PC-3 (cell line): ENCODE data around the gene SPTBN2. TPM values are rescaled to one million over a fixed set of nuclear protein-coding genes. Genes with fewer than 3 reads are reported as not detected.

ENCODE experiments used
- ATAC-seq: fragments of 200-7000 bp; cut with Tn5 transposase; 2 replicates; pipeline ENCODE4 v1.9.1; 2020; ENCODE audit warnings: mild to moderate bottlenecking, moderate library complexity
- BruUV-seq: library from RNA; stranded (reverse); fragments of 400-500 nt; replicated peaks from 2 replicates; lab custom pipeline; 2021; lab: Mats Ljungman, UMichigan
- CTCF ChIA-PET: fragments of 300-600 bp; sonication (Branson Sonifier 250); formaldehyde crosslinking; loops from one replicate; lab custom pipeline; 2022; ENCODE audit warnings: antibody characterized with exemption; lab: Charles Lee
- POLR2A ChIA-PET: fragments of 300-600 bp; sonication (Branson Sonifier 250); formaldehyde crosslinking; loops from one replicate; lab custom pipeline; 2022; ENCODE audit warnings: antibody characterized with exemption; ENCODE audit not compliant: unreplicated experiment; lab: Charles Lee
- DNase-seq: peaks from one replicate; pipeline ENCODE4 v3.0.0-alpha.2; 2015
- H2AFZ ChIP-seq: fragments of 300-600 bp; sonication (generic); 2 replicates; pipeline ENCODE4 v1.6.0; 2016; ENCODE audit warnings: antibody characterized with exemption, low read length
- H3F3A ChIP-seq: fragments of 300-600 bp; sonication (generic); one replicate; pipeline ENCODE4 v1.6.0; 2017; ENCODE audit warnings: antibody characterized with exemption, low read length, control low read depth, mild to moderate bottlenecking; ENCODE audit not compliant: unreplicated experiment
- H3K27ac ChIP-seq: fragments of 300-600 bp; sonication (generic); 2 replicates; pipeline ENCODE4 v1.5.1; 2016; ENCODE audit warnings: mild to moderate bottlenecking, low read length
- H3K27me3 ChIP-seq: fragments of 300-600 bp; sonication (generic); 2 replicates; pipeline ENCODE4 v1.6.1; 2016; ENCODE audit warnings: low read length, mixed read lengths
- H3K36me3 ChIP-seq: fragments of 300-600 bp; sonication (generic); 2 replicates; pipeline ENCODE4 v1.6.1; 2016; ENCODE audit warnings: low read depth, mixed run types, low read length, mixed read lengths
- H3K4me1 ChIP-seq: fragments of 300-600 bp; sonication (generic); 2 replicates; pipeline ENCODE4 v1.5.1; 2016; ENCODE audit warnings: low read length; ENCODE audit not compliant: insufficient read depth
- H3K4me2 ChIP-seq: fragments of 300-600 bp; sonication (generic); 2 replicates; pipeline ENCODE4 v1.6.0; 2016; ENCODE audit warnings: low read length
- H3K4me3 ChIP-seq: fragments of 300-600 bp; sonication (generic); 2 replicates; pipeline ENCODE4 v1.5.1; 2016; ENCODE audit warnings: mild to moderate bottlenecking, low read length, mixed read lengths
- H3K79me2 ChIP-seq: fragments of 300-600 bp; sonication (generic); 2 replicates; pipeline ENCODE4 v1.6.1; 2017; ENCODE audit warnings: low read length, mixed read lengths
- H3K9ac ChIP-seq: fragments of 300-600 bp; sonication (generic); 2 replicates; pipeline ENCODE4 v1.6.0; 2016; ENCODE audit warnings: mild to moderate bottlenecking, low read length
- H3K9me2 ChIP-seq: fragments of 300-600 bp; sonication (generic); replicated peaks from 2 replicates; pipeline ENCODE4 v1.6.1; 2016; ENCODE audit warnings: mixed run types, low read length, mixed read lengths
- H3K9me3 ChIP-seq: fragments of 300-600 bp; sonication (generic); 2 replicates; pipeline ENCODE4 v1.6.1; 2016; ENCODE audit warnings: low read length, mixed read lengths
- H4K20me1 ChIP-seq: fragments of 300-600 bp; sonication (generic); 2 replicates; pipeline ENCODE4 v1.6.1; 2016; ENCODE audit warnings: low read length, mixed read lengths
- CTCF ChIP-seq: fragments of 300-600 bp; sonication (generic); conservative IDR thresholded peaks from 2 replicates; pipeline ENCODE4 v1.5.1; 2017; ENCODE audit warnings: antibody characterized with exemption, low read depth, mild to moderate bottlenecking, low read length
- EZH2 ChIP-seq: fragments of 300-600 bp; sonication (generic); IDR thresholded peaks from one replicate; pipeline ENCODE4 v1.6.1; 2017; ENCODE audit warnings: antibody characterized with exemption, mild to moderate bottlenecking, low read length; ENCODE audit not compliant: unreplicated experiment
- EZH2phosphoT487 ChIP-seq: fragments of 300-600 bp; sonication (generic); IDR thresholded peaks from 2 replicates; pipeline ENCODE4 v1.6.1; 2018; ENCODE audit warnings: mild to moderate bottlenecking, antibody characterized with exemption, low read length, borderline replicate concordance
- intact Hi-C: fragments of 100-400 bp; cut with micrococcal nuclease; formaldehyde crosslinking; loops from 2 replicates; pipeline ENCODE4 v1.9.0; 2023
- total RNA-seq: library from RNA; depleted of rRNA; stranded (reverse); fragments of >200 nt; gene quantifications from 2 replicates; pipeline ENCODE4 v1.2.3, GENCODE V29; 2014

SPTBN2 gene
- total RNA-seq, 1 experiment from 2014 or later: 74.9 TPM

- no peak for TF ChIP-seq EZH2phosphoT487
- no peak for ATAC-seq
- no peaks in the 10 kb centered on the region for H3K27me3 ChIP-seq
- no peak overlapping the region for H3K4me2 ChIP-seq
- peaks cover 28% of the 10 kb centered on the region; the same call in 1 of the 2 replicates for H3K36me3 ChIP-seq
- no peak overlapping the region for H3K4me3 ChIP-seq
- no peak overlapping the region for H2AFZ ChIP-seq
- no peak overlapping the region for H3K9ac ChIP-seq
- H3F3A ChIP-seq: no peaks in the 10 kb centered on the region
- no peaks in the 10 kb centered on the region for H4K20me1 ChIP-seq
- H3K4me1 ChIP-seq: no peaks in the 10 kb centered on the region
- H3K27ac ChIP-seq: no peak overlapping the region
- no TSS peak for BruUV-seq
- intact Hi-C loops: no loop called here
- POLR2A ChIA-PET: no interaction called here
- CTCF ChIA-PET: no interaction called here
- H3K79me2 ChIP-seq: no peaks in the 10 kb centered on the region
- DNase-seq: no peak
- no peaks in the 10 kb centered on the region for H3K9me3 ChIP-seq
- no peaks in the 10 kb centered on the region for H3K9me2 ChIP-seq
These were observed 21.5 kb downstream of the SPTBN2 start for GRCh38 chr11:66707486-66707885.

DNA sequence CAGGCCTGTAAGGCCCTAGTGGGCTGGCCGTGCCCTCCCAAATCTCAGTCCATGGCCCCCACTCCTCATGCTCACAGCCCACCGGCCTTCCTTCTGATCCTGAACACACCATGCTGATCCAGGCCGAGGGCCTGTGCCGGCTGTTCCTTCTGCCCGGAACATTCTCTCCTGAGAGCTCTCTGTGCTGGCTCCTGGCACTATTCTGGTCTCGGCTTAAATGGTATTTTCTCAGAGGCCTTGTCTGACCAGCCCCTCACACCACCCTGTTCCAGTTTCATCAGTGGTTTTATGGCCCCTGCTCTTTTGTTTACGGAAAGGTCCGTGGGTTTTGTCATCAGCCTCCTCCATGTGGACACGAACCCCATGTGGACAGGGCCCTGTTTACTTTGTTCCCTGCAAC, 22.0 kb downstream of the SPTBN2 start:
- Histone ChIP-seq H3K27me3 (no peaks in the 10 kb centered on the region), H3K9me3 (no peaks in the 10 kb centered on the region), H3K4me2 (no peak overlapping the region), H3K9ac (no peak overlapping the region), H3K79me2 (no peaks in the 10 kb centered on the region), H4K20me1 (no peaks in the 10 kb centered on the region), H2AFZ (no peak overlapping the region), H3K9me2 (no peaks in the 10 kb centered on the region), H3K27ac (no peak overlapping the region), H3K4me1 (no peaks in the 10 kb centered on the region), H3K4me3 (no peak overlapping the region), H3F3A (no peaks in the 10 kb centered on the region), H3K36me3 (peaks cover 28% of the 10 kb centered on the region; the same call in 1 of the 2 replicates)
- ATAC-seq: no peak
- intact Hi-C loops: no loop called here
- no TSS peak for BruUV-seq
- no peak for DNase-seq
- ChIA-PET CTCF (no interaction called here), POLR2A (no interaction called here)
- no peak for TF ChIP-seq EZH2phosphoT487
- TF ChIP-seq EZH2: no peak
- no peak for TF ChIP-seq CTCF

GRCh38 chr11:66705587-66706335, 23.3 kb downstream of the SPTBN2 start:
- H3K36me3 ChIP-seq: peaks cover 30% of the 10 kb centered on the region
- no peaks in the 10 kb centered on the region for H3K79me2 ChIP-seq
- H3K27me3 ChIP-seq: no peaks in the 10 kb centered on the region
- ATAC-seq (no peak), DNase-seq (no peak)
- no peaks in the 10 kb centered on the region for H3F3A ChIP-seq
- H3K4me1 ChIP-seq: no peaks in the 10 kb centered on the region
- no peak overlapping the region for H3K9ac ChIP-seq
- intact Hi-C loops: no loop called here
- TF ChIP-seq EZH2phosphoT487 (no peak), EZH2 (no peak), CTCF (no peak)
- H3K9me3 ChIP-seq: no peaks in the 10 kb centered on the region
- H3K4me3 ChIP-seq: no peak overlapping the region
- BruUV-seq: no TSS peak
- no peak overlapping the region for H3K4me2 ChIP-seq
- no peak overlapping the region for H3K27ac ChIP-seq
- no peak overlapping the region for H2AFZ ChIP-seq
- no peaks in the 10 kb centered on the region for H4K20me1 ChIP-seq
- POLR2A ChIA-PET: no interaction called here
- H3K9me2 ChIP-seq: no peaks in the 10 kb centered on the region
- CTCF ChIA-PET: no interaction called here
